ENCODE results near the gene CHI3L2. TPM values are rescaled to one million over a fixed set of nuclear protein-coding genes. Genes with fewer than 3 reads are reported as not detected.
A peak's percentile ranks its signal among the peaks of the same experiment; 100 is the strongest.

CHI3L2 gene
- polyA plus RNA-seq, 1 donor from 2014 or later, result 14.4 TPM

GRCh38 chr1:111221276-111221632 lies 6.3 kb upstream of the CHI3L2 start:
- peak overlapping the region; percentile 25 to 88 (median 62) for H3K4me3 Mint-ChIP-seq
- H3K27ac Mint-ChIP-seq, result peak overlapping the region; percentile 71 to 96 (median 90)
- H3K27me3 Mint-ChIP-seq, result no peaks in the 10 kb centered on the region
- peaks cover 67 to 80% (median 76%) of the 10 kb centered on the region in 3 donors for H3K4me1 Mint-ChIP-seq
- no peaks in the 10 kb centered on the region for H3K9me3 Mint-ChIP-seq
- no peaks in the 10 kb centered on the region for H3K36me3 Mint-ChIP-seq

GRCh38 chr1:111221633-111222291 lies 5.8 kb upstream of the CHI3L2 start:
- Mint-ChIP-seq H3K36me3 (peaks cover 2% of the 10 kb centered on the region), H3K4me1 (peaks cover 65 to 76% (median 73%) of the 10 kb centered on the region in 3 donors), H3K27me3 (no peaks in the 10 kb centered on the region), H3K9me3 (no peaks in the 10 kb centered on the region), H3K4me3 (peak overlapping the region; percentile 25 to 88 (median 62)), H3K27ac (peak overlapping the region; percentile 71 to 96 (median 90))

GRCh38 chr1:111222308-111223125 lies 5.0 kb upstream of the CHI3L2 start:
- Mint-ChIP-seq H3K9me3 (peaks cover 0 to 2% (median 0%) of the 10 kb centered on the region in 3 donors), H3K4me1 (peaks cover 61 to 71% (median 65%) of the 10 kb centered on the region in 3 donors), H3K4me3 (peak overlapping the region; percentile 25 to 88 (median 62)), H3K27me3 (no peaks in the 10 kb centered on the region), H3K27ac (peak overlapping the region; percentile 71 to 96 (median 90)), H3K36me3 (peaks cover 2% of the 10 kb centered on the region)

GRCh38 chr1:111223126-111223685 lies 4.3 kb upstream of the CHI3L2 start:
- Mint-ChIP-seq H3K27ac (peak overlapping the region; percentile 71 to 96 (median 90)), H3K27me3 (no peaks in the 10 kb centered on the region), H3K36me3 (peaks cover 2% of the 10 kb centered on the region), H3K4me1 (peaks cover 54 to 67% (median 66%) of the 10 kb centered on the region in 3 donors), H3K4me3 (peak overlapping the region; percentile 25 to 88 (median 62)), H3K9me3 (peaks cover 0 to 6% (median 0%) of the 10 kb centered on the region in 3 donors)

GRCh38 chr1:111225091-111225490 lies 2.4 kb upstream of the CHI3L2 start:
- no peaks in the 10 kb centered on the region for H3K27me3 Mint-ChIP-seq
- peak overlapping the region; percentile 76 to 95 (median 87) for H3K27ac Mint-ChIP-seq
- H3K4me1 Mint-ChIP-seq, result peaks cover 47 to 56% (median 55%) of the 10 kb centered on the region in 3 donors
- peaks cover 2% of the 10 kb centered on the region for H3K36me3 Mint-ChIP-seq
- peak overlapping the region in 3 of 4 donors; percentile 16 to 35 (median 32) for H3K4me3 Mint-ChIP-seq
- H3K9me3 Mint-ChIP-seq, result peaks cover 0 to 6% (median 0%) of the 10 kb centered on the region in 3 donors

GRCh38 chr1:111225717-111226400 lies 1.7 kb upstream of the CHI3L2 start:
- Mint-ChIP-seq H3K4me1 (peaks cover 42 to 52% (median 52%) of the 10 kb centered on the region in 3 donors), H3K36me3 (peaks cover 2% of the 10 kb centered on the region), H3K9me3 (peaks cover 0 to 6% (median 0%) of the 10 kb centered on the region in 3 donors), H3K27me3 (no peaks in the 10 kb centered on the region), H3K4me3 (peak overlapping the region; percentile 16 to 68 (median 40)), H3K27ac (peak overlapping the region in 2 of 3 donors; percentile 76 to 95)

- H3K4me3 Mint-ChIP-seq, result peak overlapping the region in 3 of 4 donors; percentile 63 to 65 (median 64)
- peaks cover 0 to 6% (median 0%) of the 10 kb centered on the region in 3 donors for H3K9me3 Mint-ChIP-seq
- H3K27me3 Mint-ChIP-seq, result no peaks in the 10 kb centered on the region
- peaks cover 27 to 46% (median 45%) of the 10 kb centered on the region in 3 donors for H3K4me1 Mint-ChIP-seq
- peaks cover 2% of the 10 kb centered on the region for H3K36me3 Mint-ChIP-seq
- H3K27ac Mint-ChIP-seq, result peak overlapping the region; percentile 55 to 72 (median 62)
These were observed 586 bp downstream of the CHI3L2 start for GRCh38 chr1:111227851-111228747.

- H3K4me3 Mint-ChIP-seq, result peak overlapping the region in 2 of 4 donors; percentile 64 to 74
- H3K27me3 Mint-ChIP-seq, result no peaks in the 10 kb centered on the region
- H3K9me3 Mint-ChIP-seq, result peaks cover 0 to 6% (median 0%) of the 10 kb centered on the region in 3 donors
- peaks cover 22 to 40% (median 40%) of the 10 kb centered on the region in 3 donors for H3K4me1 Mint-ChIP-seq
- peaks cover 2% of the 10 kb centered on the region for H3K36me3 Mint-ChIP-seq
- H3K27ac Mint-ChIP-seq, result peak overlapping the region in 2 of 3 donors; percentile 72 to 84
These were observed 1.2 kb downstream of the CHI3L2 start for GRCh38 chr1:111228748-111229126.

GRCh38 chr1:111232134-111232533 lies 4.6 kb downstream of the CHI3L2 start:
- H3K36me3 Mint-ChIP-seq, result peaks cover 2% of the 10 kb centered on the region
- no peaks in the 10 kb centered on the region for H3K27me3 Mint-ChIP-seq
- peaks cover 12 to 28% (median 28%) of the 10 kb centered on the region in 3 donors for H3K4me1 Mint-ChIP-seq
- peaks cover 0 to 5% (median 0%) of the 10 kb centered on the region in 3 donors for H3K9me3 Mint-ChIP-seq
- H3K4me3 Mint-ChIP-seq, result peak overlapping the region in 1 of 4 donors; percentile 3
- H3K27ac Mint-ChIP-seq, result peak overlapping the region in 1 of 3 donors; percentile 55

- H3K27ac Mint-ChIP-seq, result no peak overlapping the region
- no peaks in the 10 kb centered on the region for H3K27me3 Mint-ChIP-seq
- H3K4me1 Mint-ChIP-seq, result peaks cover 10 to 24% (median 22%) of the 10 kb centered on the region in 3 donors
- H3K9me3 Mint-ChIP-seq, result no peaks in the 10 kb centered on the region
- peaks cover 4% of the 10 kb centered on the region for H3K36me3 Mint-ChIP-seq
- no peak overlapping the region for H3K4me3 Mint-ChIP-seq
These were observed 6.7 kb downstream of the CHI3L2 start for GRCh38 chr1:111234258-111234657.

- H3K9me3 Mint-ChIP-seq, result no peaks in the 10 kb centered on the region
- H3K4me3 Mint-ChIP-seq, result no peak overlapping the region
- no peaks in the 10 kb centered on the region for H3K27me3 Mint-ChIP-seq
- H3K27ac Mint-ChIP-seq, result no peak overlapping the region
- H3K36me3 Mint-ChIP-seq, result peaks cover 7% of the 10 kb centered on the region
- peaks cover 8 to 22% (median 19%) of the 10 kb centered on the region in 3 donors for H3K4me1 Mint-ChIP-seq
These were observed 7.4 kb downstream of the CHI3L2 start for GRCh38 chr1:111234866-111235265.

- Mint-ChIP-seq H3K27me3 (no peaks in the 10 kb centered on the region), H3K27ac (no peak overlapping the region), H3K36me3 (peaks cover 8% of the 10 kb centered on the region), H3K4me1 (peaks cover 4 to 13% (median 9%) of the 10 kb centered on the region in 3 donors), H3K9me3 (no peaks in the 10 kb centered on the region), H3K4me3 (no peak overlapping the region)
These were observed 8.9 kb downstream of the CHI3L2 start for GRCh38 chr1:111236379-111236778.

GRCh38 chr1:111236806-111237205 lies 9.3 kb downstream of the CHI3L2 start:
- no peak overlapping the region for H3K27ac Mint-ChIP-seq

More at GRCh38 chr1:111236806-111237205, 9.3 kb downstream of the CHI3L2 start:
- H3K36me3 Mint-ChIP-seq, result peaks cover 8% of the 10 kb centered on the region
- H3K4me3 Mint-ChIP-seq, result no peak overlapping the region
- H3K4me1 Mint-ChIP-seq, result peaks cover 2 to 10% (median 8%) of the 10 kb centered on the region in 3 donors
- H3K9me3 Mint-ChIP-seq, result no peaks in the 10 kb centered on the region
- H3K27me3 Mint-ChIP-seq, result no peaks in the 10 kb centered on the region
